Mesenchymal stem cell (in vitro differentiated cells and primary cell): ENCODE data around the gene SLC30A2.
A peak's percentile ranks its signal among the peaks of the same experiment; 100 is the strongest.

Source experiments
- DNase-seq: peaks from one replicate; pipeline ENCODE4 v3.0.0-alpha.2; 2013
- H2AFZ ChIP-seq: one replicate; pipeline ENCODE4 v1.6.1; 2013; ENCODE audit warnings: low read depth, mild to moderate bottlenecking, control low read depth, inconsistent platforms, low read length, moderate library complexity
- H2AK5ac ChIP-seq: 2 replicates; pipeline ENCODE4 v1.6.1; 2013; ENCODE audit warnings: low read length, moderate library complexity, mild to moderate bottlenecking, inconsistent platforms; ENCODE audit not compliant: severe bottlenecking
- H2BK120ac ChIP-seq: one replicate; pipeline ENCODE4 v1.6.1; 2013; ENCODE audit warnings: low read depth, mild to moderate bottlenecking, inconsistent platforms, low read length, moderate library complexity
- H2BK12ac ChIP-seq, 2 experiments: one replicate each; pipeline ENCODE4 v1.6.1; 2013; ENCODE audit warnings: inconsistent platforms in 2 of 2, low read length in 2 of 2, mild to moderate bottlenecking in 2 of 2, moderate library complexity in 2 of 2, control low read depth in 1 of 2
- H2BK15ac ChIP-seq: one replicate; pipeline ENCODE4 v1.6.1; 2013; ENCODE audit warnings: mild to moderate bottlenecking, low read depth, inconsistent platforms; ENCODE audit not compliant: poor library complexity, severe bottlenecking
- H2BK5ac ChIP-seq: 2 replicates; pipeline ENCODE4 v1.6.1; 2013; ENCODE audit warnings: low read depth, mild to moderate bottlenecking, low read length, control low read depth, inconsistent platforms; ENCODE audit not compliant: poor library complexity, severe bottlenecking
- H3K14ac ChIP-seq, 2 experiments: one replicate each; pipeline ENCODE4 v1.6.1; 2013; ENCODE audit warnings: inconsistent platforms in 2 of 2, low read length in 2 of 2, control low read depth in 1 of 2, mild to moderate bottlenecking in 1 of 2, moderate library complexity in 1 of 2
- H3K18ac ChIP-seq, 2 experiments: one replicate each; pipeline ENCODE4 v1.6.1; 2013; ENCODE audit warnings: inconsistent platforms in 2 of 2, low read length in 2 of 2, control low read depth in 1 of 2, low read depth in 1 of 2, mild to moderate bottlenecking in 1 of 2
- H3K23ac ChIP-seq, 2 experiments: one replicate each; pipeline ENCODE4 v1.6.1; 2013; ENCODE audit warnings: inconsistent platforms in 2 of 2, low read length in 2 of 2, mild to moderate bottlenecking in 2 of 2, moderate library complexity in 2 of 2, control low read depth in 1 of 2
- H3K27ac ChIP-seq: 2 replicates; pipeline ENCODE4 v1.5.1; 2013; ENCODE audit warnings: mild to moderate bottlenecking, moderate library complexity, low read length, control low read depth, inconsistent platforms; ENCODE audit not compliant: poor library complexity, severe bottlenecking
- H3K27me3 ChIP-seq, 2 experiments: 2 replicates each; pipeline versions ENCODE4 v1.6.1 to v1.7.0; 2013; ENCODE audit warnings: low read length in 2 of 2, mild to moderate bottlenecking in 2 of 2, moderate library complexity in 2 of 2, control low read depth in 1 of 2, inconsistent platforms in 1 of 2; ENCODE audit not compliant: control insufficient read depth in 1 of 2, insufficient read depth in 1 of 2
- H3K36me3 ChIP-seq, 2 experiments: 2 replicates each; pipeline versions ENCODE4 v1.6.1 to v1.7.0; 2013; ENCODE audit warnings: low read length in 2 of 2, control low read depth in 1 of 2, inconsistent platforms in 1 of 2, low read depth in 1 of 2, mild to moderate bottlenecking in 1 of 2; ENCODE audit not compliant: insufficient read depth in 2 of 2, control insufficient read depth in 1 of 2
- H3K4ac ChIP-seq, 2 experiments: one replicate each; pipeline ENCODE4 v1.6.1; 2013; ENCODE audit warnings: inconsistent platforms in 2 of 2, low read length in 2 of 2, mild to moderate bottlenecking in 2 of 2, moderate library complexity in 2 of 2, control low read depth in 1 of 2, low read depth in 1 of 2
- H3K4me1 ChIP-seq: 2 replicates; pipeline ENCODE4 v1.6.1; 2013; ENCODE audit warnings: low read depth, low read length, control low read depth; ENCODE audit not compliant: control insufficient read depth, insufficient read depth
- H3K4me2 ChIP-seq: 2 replicates; pipeline ENCODE4 v1.6.1; 2013; ENCODE audit warnings: low read length, mild to moderate bottlenecking, inconsistent platforms; ENCODE audit not compliant: poor library complexity, severe bottlenecking
- H3K4me3 ChIP-seq, 2 experiments: 2 replicates each; pipeline versions ENCODE4 v1.5.1 to v1.7.0; 2013; ENCODE audit warnings: low read length in 2 of 2, mild to moderate bottlenecking in 2 of 2, control low read depth in 1 of 2, low read depth in 1 of 2; ENCODE audit not compliant: insufficient read depth in 1 of 2
- H3K79me1 ChIP-seq: replicated peaks from 2 replicates; pipeline ENCODE4 v1.6.1; 2013; ENCODE audit warnings: mild to moderate bottlenecking, control low read depth, low read length, inconsistent platforms; ENCODE audit not compliant: poor library complexity, severe bottlenecking
- H3K9ac ChIP-seq: 2 replicates; pipeline ENCODE4 v1.7.0; 2013; ENCODE audit warnings: mild to moderate bottlenecking, low read length, moderate library complexity
- H3K9me3 ChIP-seq: 2 replicates; pipeline ENCODE4 v1.7.0; 2013; ENCODE audit warnings: mild to moderate bottlenecking, low read length; ENCODE audit not compliant: control insufficient read depth
- H4K8ac ChIP-seq: one replicate; pipeline ENCODE4 v1.6.1; 2013; ENCODE audit warnings: inconsistent platforms, mild to moderate bottlenecking, low read length, moderate library complexity
- H4K91ac ChIP-seq: one replicate; pipeline ENCODE4 v1.6.1; 2013; ENCODE audit warnings: mild to moderate bottlenecking, low read length, inconsistent platforms
- WGBS: methylation state at CpG from one replicate; pipeline ENCODE4 v1.1.7; 2013; ENCODE audit warnings: mixed read lengths; 5-methylcytosine and 5-hydroxymethylcytosine counted together

SLC30A2 gene

GRCh38 chr1:26044971-26045721 is 772 bp downstream of the SLC30A2 start:
- H3K36me3 ChIP-seq: no peaks in the 10 kb centered on the region
- H4K91ac ChIP-seq: no peak overlapping the region
- H3K27ac ChIP-seq: no peak overlapping the region
- no peak overlapping the region for H3K4me3 ChIP-seq
- H2BK5ac ChIP-seq: no peak overlapping the region
- H3K4me2 ChIP-seq: no peak overlapping the region
- no peaks in the 10 kb centered on the region for H3K79me1 ChIP-seq
- WGBS: 37% methylated on average over 29 of the region's 29 CpGs
- no peak overlapping the region for H4K8ac ChIP-seq
- no peak overlapping the region for H2AK5ac ChIP-seq
- H3K4ac ChIP-seq: no peak overlapping the region
- H2BK12ac ChIP-seq: no peak overlapping the region
- H3K18ac ChIP-seq: no peak overlapping the region
- peaks cover 84 to 92% of the 10 kb centered on the region in 2 experiments for H3K27me3 ChIP-seq
- no peak overlapping the region for H2BK120ac ChIP-seq
- H3K14ac ChIP-seq: no peak overlapping the region
- no peak overlapping the region for H2BK15ac ChIP-seq
- peak overlapping the region in 1 of 2 experiments; percentile 64 for H3K23ac ChIP-seq
- H2AFZ ChIP-seq: no peak overlapping the region
- H3K4me1 ChIP-seq: peaks cover 9% of the 10 kb centered on the region
- no peak for DNase-seq
- no peak overlapping the region for H3K9ac ChIP-seq
- no peaks in the 10 kb centered on the region for H3K9me3 ChIP-seq

- no peak overlapping the region for H3K4ac ChIP-seq
- H2AFZ ChIP-seq: no peak overlapping the region
- H2BK5ac ChIP-seq: no peak overlapping the region
- 93% methylated on average over 3 of the region's 3 CpGs for WGBS
- H3K27ac ChIP-seq: no peak overlapping the region
- H3K4me2 ChIP-seq: no peak overlapping the region
- H2BK120ac ChIP-seq: no peak overlapping the region
- no peak overlapping the region for H2BK12ac ChIP-seq
- H2BK15ac ChIP-seq: no peak overlapping the region
- no peak overlapping the region for H3K14ac ChIP-seq
- H3K9ac ChIP-seq: no peak overlapping the region
- DNase-seq: no peak
- no peak overlapping the region for H3K18ac ChIP-seq
- no peak overlapping the region for H2AK5ac ChIP-seq
- H3K23ac ChIP-seq: no peak overlapping the region
- peaks cover 9% of the 10 kb centered on the region for H3K4me1 ChIP-seq
- no peak overlapping the region for H4K91ac ChIP-seq
- no peaks in the 10 kb centered on the region for H3K36me3 ChIP-seq
- H4K8ac ChIP-seq: no peak overlapping the region
- no peak overlapping the region for H3K4me3 ChIP-seq
- peaks cover 77 to 91% of the 10 kb centered on the region in 2 experiments for H3K27me3 ChIP-seq
- no peaks in the 10 kb centered on the region for H3K79me1 ChIP-seq
- H3K9me3 ChIP-seq: no peaks in the 10 kb centered on the region
These were observed 1.5 kb downstream of the SLC30A2 start for GRCh38 chr1:26044414-26044813.

DNA sequence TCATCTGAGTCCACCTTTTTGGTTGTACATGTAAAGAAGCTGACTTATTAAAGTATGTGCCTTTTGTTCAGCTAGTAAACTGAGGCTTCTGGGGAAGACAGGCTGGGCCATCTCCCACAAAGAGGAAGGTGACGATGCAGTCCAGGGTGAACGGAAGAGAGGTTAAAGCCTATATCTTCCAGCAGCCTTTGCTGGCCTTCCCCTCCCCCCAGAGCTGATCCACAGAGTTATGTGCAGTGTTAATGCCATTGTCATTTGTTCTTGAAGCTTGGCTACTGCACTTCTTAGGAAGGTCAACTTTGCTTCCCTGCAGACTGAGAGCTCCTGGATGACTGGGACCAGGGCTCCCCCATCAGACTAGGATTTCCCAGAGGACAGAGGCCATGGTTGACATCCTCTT is 2.2 kb downstream of the SLC30A2 start:
- no peaks in the 10 kb centered on the region for H3K9me3 ChIP-seq
- H2AFZ ChIP-seq: no peak overlapping the region
- WGBS: 100% methylated on average over 2 of the region's 2 CpGs

DNA sequence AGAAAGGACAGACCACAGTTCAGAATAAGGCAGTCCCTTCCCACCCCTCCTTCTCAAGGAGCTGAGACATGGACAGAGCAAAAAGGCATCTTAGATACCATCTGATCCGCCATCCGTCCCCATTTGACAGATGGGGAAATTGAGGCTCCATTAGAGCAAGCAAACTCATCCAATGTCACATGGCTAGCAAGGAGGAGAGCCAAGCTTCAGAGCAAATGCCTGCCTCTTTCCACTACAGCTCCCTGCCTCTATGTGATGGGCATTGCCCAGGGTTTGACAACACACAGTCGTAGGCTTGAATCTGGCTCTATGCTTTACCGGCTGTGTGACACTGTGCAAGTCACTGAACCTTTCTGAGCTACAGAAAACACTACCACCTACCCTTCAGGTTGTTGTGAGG is 3.9 kb downstream of the SLC30A2 start:
- Histone ChIP-seq H2BK15ac (no peak overlapping the region), H3K27me3 (peaks cover 54 to 87% of the 10 kb centered on the region in 2 experiments), H3K9me3 (no peaks in the 10 kb centered on the region), H2AK5ac (no peak overlapping the region), H4K8ac (no peak overlapping the region), H3K18ac (no peak overlapping the region), H3K79me1 (no peaks in the 10 kb centered on the region), H3K36me3 (no peaks in the 10 kb centered on the region), H2BK12ac (no peak overlapping the region), H3K27ac (no peak overlapping the region), H3K4me3 (no peak overlapping the region), H3K4ac (no peak overlapping the region), H3K14ac (no peak overlapping the region), H2AFZ (no peak overlapping the region), H3K9ac (no peak overlapping the region), H4K91ac (no peak overlapping the region), H2BK5ac (no peak overlapping the region), H3K4me2 (no peak overlapping the region), H3K4me1 (peaks cover 9% of the 10 kb centered on the region), H2BK120ac (no peak overlapping the region), H3K23ac (no peak overlapping the region)
- WGBS: 92% methylated on average over 2 of the region's 4 CpGs
- no peak for DNase-seq

More for the DNA sequence above, 2.2 kb downstream of the SLC30A2 start:
- no peak overlapping the region for H3K4ac ChIP-seq
- no peak overlapping the region for H3K4me2 ChIP-seq
- no peak overlapping the region for H4K91ac ChIP-seq
- no peak overlapping the region for H2BK15ac ChIP-seq
- H3K79me1 ChIP-seq: no peaks in the 10 kb centered on the region
- H3K9ac ChIP-seq: no peak overlapping the region
- H3K23ac ChIP-seq: no peak overlapping the region
- no peak overlapping the region for H3K14ac ChIP-seq
- H2BK120ac ChIP-seq: no peak overlapping the region
- no peak overlapping the region for H2BK12ac ChIP-seq
- DNase-seq: no peak
- H2BK5ac ChIP-seq: no peak overlapping the region
- H3K4me1 ChIP-seq: peaks cover 9% of the 10 kb centered on the region
- H3K27me3 ChIP-seq: peaks cover 71 to 90% of the 10 kb centered on the region in 2 experiments
- H3K4me3 ChIP-seq: no peak overlapping the region
- no peaks in the 10 kb centered on the region for H3K36me3 ChIP-seq
- no peak overlapping the region for H3K18ac ChIP-seq
- no peak overlapping the region for H2AK5ac ChIP-seq
- H3K27ac ChIP-seq: no peak overlapping the region
- no peak overlapping the region for H4K8ac ChIP-seq
